HG02973 (cell line): ENCODE measurements around the gene RACGAP1.
"Not testable (repeated sequence)": the region's sequence is repeated elsewhere in the genome, so short reads cannot be mapped to it uniquely, and the experiment has no call there.

Source experiments
- ATAC-seq: cut with Tn5 transposase; IDR thresholded peaks from one replicate; pipeline ENCODE4 v1.9.1; 2021; ENCODE audit warnings: moderate library complexity; ENCODE audit not compliant: unreplicated experiment

Gene RACGAP1

DNA sequence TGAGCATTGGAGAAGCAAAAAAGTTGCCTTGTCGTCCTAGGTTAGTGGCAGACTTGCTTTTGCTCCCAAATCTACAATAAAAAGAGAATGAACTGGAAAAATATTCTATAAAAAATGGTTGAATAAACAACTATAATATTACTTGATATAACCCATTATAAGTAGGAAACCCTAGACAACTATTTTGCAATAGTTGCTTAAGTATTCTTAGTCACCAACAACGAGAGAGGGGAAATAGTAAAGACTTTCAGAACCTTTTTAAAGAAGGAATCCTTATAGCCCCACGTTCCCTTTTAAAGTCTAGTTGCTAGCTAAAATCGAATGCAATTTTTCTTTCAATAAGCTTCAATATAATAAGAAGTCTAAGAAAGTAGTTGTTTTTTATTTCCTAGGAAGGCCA lies 35.0 kb downstream of the RACGAP1 start:
- ATAC-seq = no peak

DNA sequence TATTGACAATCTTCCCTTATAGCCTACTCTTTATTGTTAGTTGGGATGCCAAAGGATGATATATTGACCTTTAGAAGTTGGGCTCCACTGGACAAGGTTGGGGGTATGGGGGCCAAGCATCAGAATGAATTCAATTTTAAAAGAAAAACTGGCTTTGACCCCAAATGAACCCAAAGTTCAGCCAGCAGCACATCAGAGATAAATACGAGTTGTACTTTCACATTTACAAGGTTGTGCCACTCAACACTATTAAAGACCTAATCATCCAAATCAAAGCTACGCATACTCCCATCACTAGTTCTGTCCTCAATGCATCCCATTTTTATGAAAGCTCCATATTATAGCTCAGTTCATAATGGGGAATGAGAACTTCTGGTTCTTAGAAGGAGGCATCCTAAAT lies 35.9 kb downstream of the RACGAP1 start:
- not testable (repeated sequence) for ATAC-seq

DNA sequence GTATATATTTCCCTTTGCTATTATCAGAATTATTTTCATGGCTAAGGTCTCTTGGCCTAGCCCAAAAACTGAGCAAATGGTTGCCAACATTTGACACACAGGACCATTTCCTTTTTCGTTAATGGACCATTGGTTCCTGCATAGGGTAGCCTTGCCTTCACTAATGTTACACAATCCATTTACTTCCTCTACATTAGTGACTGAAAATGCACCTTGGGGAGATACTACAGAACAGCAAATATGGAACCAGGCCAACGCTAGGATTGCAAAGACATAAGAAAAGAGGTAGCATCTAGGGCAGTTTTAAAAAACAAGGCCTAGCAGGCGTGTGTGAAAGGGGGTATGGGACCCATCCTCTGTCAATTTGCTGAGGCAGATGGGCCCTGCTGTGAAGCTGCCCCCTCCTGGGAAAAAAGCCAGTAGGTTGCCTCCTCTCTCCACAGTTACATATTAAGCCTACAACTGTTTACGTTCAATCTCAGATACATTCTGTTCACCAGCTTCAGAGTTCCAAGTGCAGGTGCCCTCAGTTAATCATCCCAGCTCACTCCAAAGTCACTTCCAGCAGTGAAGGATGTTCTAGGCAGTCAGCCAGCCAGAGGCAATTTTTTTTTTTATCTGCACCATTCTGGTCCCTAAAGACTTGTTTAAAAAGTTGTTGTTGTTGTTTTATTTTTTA lies 37.5 kb downstream of the RACGAP1 start:
- no peak for ATAC-seq

DNA sequence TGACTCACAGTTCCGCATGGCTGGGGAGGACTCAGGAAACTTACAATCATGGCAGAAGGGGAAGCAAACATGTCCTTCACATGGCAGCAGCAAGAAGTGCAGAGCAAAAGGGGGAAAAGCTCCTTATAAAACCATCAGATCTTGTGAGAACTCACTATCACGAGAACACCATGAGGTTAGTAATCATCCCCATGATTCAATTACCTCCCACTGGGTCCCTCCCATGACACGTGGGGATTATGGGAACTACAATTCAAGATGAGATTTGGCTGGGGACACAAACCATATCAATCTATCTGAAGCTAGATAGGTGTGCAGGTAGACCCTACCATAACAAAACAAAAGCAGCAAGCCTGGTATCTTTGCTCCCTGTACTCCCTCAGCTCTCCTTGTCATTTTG lies 38.8 kb downstream of the RACGAP1 start:
- not testable (repeated sequence) for ATAC-seq

DNA sequence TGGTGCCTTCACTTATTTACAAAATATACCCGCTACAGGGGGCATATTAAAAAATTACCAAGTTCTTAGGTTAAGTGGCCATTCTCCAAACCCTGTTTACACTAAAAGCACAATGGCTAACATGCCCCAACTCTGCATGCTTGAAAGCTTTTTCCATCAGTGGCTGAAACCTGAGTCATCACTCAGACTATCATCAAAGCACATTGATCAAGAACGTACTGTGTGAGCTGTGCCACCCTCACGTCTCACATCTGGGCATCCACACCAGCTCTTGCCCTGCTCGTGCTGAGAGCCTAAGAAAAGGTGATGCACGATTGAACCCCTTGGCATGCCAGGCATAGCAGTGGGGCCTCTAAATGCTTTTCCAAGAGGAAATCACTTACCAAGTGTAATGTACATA lies 39.3 kb downstream of the RACGAP1 start:
- no peak for ATAC-seq

DNA sequence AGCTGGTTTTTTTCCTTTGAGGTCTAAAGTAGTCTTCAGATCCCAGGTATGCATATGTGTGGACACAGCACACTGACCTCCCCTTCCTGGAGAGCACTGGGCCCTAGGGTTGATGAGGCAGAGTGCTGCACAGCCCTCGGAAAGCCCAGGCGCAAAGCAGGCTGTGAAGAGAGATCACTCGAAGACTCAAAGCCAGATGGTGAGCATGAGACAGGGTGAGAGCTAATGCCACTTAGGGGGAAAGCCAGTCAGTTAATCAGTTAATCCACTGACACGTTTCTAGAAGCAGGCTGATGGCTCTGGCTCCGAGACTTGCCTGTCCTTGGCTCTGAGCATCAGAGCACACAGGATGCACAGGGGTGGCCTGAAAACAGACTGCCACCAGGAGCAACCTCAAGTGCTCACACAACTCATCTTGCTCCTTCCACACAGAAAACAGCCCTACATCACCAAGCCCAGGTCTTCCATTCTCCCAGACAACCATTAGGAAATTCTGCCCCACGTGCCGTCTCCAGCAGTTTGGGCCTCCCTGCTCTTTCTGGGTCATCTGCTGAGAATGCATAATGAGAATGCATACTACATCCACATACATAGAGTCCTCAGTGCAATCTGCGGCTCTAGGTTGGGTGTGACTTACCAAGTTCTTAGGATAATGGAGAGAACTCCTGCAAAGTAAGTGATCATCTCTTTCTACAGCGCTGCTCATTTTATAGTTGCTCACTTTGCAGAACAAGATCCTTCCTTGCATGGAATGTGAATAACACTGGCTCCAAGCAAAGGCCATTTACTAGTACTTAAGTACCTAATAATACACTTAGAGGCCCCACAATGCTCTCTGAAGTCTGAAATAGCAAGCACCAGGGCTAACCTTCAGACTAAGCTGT lies 40.6 kb downstream of the RACGAP1 start:
- no peak for ATAC-seq

DNA sequence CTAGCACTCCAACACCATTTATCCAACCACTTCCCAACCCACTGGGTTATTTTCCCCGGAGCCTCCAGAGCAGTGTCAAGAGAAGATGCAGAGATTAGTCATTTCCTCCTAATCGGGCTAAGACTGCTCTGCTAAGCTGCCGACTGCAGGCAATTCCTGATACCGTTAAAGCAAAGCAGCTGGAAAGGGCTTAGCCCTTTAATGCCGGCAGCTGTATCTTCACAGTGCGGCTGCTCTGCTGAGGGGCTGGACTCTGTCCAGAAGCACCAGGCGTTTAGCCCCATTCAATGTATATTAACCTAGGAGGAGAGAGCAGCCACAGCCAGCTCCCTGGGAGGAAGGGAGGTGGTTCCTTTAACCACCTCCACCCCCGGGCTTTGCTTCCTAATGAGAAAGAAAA lies 41.4 kb downstream of the RACGAP1 start:
- ATAC-seq = no peak

DNA sequence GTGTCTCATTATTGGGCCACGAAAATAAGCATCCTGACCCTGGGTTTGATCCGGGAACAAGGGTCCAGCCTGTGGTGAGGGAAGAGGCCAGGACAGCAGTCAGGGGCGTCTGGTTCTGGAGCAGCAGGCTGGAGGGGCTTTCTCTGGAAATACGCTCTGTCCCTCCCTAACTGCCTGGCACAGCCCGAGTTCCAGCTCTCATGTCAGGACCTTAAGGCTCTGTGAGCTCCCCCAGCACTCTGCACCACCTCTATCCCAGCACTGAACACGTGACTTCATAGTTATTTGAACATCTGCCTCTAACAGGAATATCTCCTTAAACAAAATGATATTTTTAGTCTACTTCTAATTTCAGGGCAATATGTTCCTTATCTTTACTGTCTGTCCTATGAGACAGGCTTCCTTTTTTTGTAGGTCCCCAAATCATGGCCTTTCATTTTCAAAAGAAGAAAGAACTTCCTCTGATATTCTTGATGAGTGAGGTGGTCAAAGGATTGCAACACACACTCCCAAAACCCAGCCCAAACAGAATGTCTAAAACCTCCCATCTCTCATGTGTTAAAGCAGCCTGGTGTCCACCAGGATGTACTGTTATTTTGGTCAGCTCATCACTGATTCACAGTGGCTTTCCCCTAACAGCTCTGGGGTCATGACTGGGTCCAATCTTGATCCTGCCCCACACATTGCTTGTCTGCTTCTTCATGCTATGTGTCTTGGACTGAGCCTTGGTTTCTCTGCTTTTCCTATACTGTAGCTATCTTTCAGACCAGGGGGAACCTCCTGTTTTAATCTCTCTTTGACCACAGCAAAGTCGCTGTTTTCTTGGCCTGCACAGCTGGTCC lies 42.8 kb downstream of the RACGAP1 start:
- ATAC-seq = no peak

DNA sequence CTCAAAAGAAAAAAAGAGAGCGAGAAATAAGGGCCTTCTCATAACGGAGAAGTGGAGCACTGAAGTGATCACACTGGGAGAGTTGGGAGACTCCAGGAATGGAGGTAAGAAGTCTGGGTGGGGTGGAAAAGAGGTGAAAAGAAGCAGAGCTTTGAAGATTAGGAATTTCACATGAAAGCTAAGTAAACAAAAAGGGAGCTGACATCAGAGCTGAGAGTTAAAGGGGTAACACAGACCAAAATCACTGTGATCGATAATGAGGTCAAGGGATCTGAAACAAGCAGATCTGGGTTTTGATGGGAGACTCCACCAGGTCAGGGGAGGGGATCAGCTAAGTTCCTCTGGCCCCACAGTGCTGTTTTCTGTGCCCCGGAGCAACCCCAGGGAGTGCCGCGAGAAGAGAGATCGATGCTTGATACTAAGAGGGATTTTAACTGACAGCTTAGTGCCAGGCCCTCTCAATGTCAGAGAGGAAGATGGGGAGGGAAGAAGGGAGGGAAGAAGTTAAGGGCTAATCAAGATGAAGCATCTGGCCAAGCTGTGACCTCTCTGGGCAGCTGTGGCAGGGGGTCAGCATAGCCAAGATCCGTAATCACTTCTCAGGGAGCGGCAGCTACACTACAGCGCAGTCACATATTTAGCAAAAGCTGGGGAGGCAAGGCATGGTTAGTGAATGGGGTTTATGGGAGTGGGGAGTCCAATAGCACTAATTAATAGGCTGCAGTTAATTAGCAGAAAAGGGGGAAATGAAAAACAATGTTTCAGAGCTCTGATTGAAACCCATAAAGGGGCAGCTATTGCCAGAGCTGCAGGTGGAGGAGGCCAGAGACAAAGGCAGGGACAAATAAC lies 44.6 kb downstream of the RACGAP1 start:
- ATAC-seq = no peak

DNA sequence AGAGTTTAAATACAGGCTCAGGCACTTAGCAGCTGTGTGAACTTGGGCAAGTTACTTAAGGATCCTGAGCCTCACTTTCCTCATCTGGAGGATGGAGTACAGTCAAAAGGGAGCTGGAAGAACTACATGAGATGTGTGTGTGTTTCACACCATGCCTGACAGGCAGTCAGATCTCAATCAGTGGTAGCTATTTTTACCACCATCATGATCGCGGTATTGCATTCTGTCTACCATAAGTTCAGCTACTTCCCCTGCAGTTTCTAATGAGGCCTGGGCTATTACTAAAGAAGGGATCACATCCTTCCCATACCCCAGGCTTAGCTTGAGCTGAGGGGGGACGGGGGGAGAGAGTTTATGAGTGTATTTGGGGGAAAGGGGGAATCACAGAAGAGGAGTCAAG lies 45.5 kb downstream of the RACGAP1 start:
- ATAC-seq = no peak

DNA sequence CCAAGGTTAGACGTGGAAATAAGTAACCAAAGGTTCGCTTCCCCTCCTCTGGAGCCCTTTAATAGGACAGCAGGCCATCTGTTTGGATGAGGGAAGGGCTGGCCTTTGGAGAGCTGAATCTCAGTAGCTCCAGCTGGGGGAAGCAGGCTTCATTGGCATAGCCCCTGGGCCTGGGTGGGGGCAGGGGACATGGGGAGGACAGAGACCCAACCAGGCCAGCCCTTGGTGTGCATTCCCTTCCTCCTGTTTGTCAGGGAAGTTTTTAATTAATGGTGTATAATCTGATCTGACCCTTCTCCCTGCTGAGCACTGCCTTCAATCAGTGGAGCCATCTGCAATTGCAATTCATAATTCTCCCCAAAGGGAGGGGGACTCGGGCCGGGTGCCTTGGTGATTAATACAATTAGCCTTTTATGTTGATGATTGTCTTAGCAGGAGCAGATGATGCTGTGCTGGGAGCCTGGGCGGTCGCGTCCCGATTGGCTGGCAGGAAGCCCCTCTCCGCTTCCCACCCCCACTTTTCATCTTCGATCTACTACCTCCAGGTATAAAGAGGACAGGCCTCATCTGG lies 46.2 kb downstream of the RACGAP1 start:
- ATAC-seq = no peak

DNA sequence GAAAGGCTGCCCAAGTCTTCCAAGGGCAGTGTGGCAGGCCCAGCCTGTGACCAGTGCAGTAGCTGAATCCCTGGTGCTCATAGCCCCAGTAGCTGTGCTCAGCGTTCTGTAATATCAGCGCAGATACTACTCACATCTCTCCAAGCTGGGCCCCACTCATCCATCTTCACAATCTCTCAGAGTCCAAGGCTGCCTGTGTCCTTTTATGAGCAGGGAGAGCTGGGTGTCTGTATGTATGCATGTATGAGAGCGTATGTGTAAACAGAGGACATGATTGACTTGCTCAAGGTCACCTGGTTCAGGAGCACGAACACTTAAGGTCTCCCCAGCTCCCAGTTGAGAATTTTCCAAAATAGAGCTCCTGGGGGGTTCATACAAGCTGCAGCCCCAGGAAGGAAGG lies 47.2 kb downstream of the RACGAP1 start:
- ATAC-seq = no peak

DNA sequence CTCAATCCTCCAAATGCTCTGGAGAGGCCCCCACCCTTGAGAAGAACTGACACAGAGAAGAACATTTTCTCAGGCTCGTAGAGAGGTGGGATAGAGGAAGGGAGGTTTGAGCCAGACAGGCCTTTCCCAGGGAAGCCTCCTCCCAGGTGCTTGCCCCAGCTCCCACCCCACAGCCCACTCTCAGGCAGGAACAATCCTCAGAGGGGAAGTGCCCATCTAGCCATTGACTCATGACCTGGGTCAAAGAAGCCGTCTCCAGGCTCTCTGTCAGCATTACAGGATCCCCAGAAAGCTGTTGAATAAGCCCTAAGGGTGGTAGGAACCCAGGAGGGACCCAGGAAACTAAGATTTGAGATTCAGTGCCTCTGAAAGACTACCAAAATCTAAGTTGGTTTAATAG lies 48.7 kb downstream of the RACGAP1 start:
- ATAC-seq = no peak

DNA sequence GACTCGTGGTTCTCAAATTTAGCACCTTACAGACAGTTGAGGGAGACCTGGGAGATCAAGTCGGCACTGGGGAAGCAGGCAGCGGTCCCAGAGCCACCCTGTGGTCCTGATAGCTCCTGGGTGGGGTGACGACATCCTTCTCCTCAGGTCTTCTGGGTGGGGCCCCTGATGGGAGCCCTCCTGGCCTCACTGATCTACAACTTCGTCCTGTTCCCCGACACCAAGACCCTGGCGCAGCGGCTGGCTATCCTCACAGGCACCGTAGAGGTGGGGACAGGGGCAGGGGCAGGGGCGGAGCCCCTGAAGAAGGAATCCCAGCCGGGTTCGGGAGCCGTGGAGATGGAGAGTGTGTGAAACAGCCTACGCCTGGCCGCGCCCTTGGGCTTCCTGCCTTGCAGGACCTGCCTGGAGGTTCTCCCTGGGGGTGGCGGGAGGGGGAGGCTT lies 50.0 kb downstream of the RACGAP1 start:
- no peak for ATAC-seq

DNA sequence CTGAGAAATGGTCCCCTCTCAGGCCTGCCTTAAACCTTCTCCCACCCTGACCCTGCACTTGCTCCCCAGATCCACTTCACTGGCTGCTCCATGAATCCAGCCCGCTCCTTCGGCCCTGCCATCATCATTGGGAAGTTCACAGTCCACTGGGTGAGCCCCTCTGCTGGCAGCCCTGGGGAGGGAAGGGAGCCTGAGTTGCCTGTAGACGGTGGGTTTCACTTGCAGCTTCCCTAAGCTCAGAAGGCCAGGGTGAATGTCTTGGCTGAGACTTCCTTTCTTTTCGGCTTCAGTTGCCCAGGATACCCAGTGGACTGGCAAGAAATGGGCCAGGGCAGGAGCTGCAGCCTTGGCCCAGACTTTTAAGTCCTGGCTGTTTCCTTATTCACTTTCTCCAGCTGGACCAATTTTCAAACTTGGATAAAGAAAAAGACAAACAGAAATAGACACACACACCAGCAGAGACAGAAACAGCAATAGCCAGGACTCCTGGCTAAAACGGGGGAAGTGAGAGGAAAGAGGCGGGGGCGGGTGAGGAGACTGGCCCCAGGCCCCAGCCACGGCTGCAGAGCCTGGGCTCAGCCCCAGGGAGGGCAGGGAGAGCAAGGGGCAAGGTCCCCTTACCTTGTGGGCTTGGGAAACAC lies 50.5 kb downstream of the RACGAP1 start:
- ATAC-seq = no peak

DNA sequence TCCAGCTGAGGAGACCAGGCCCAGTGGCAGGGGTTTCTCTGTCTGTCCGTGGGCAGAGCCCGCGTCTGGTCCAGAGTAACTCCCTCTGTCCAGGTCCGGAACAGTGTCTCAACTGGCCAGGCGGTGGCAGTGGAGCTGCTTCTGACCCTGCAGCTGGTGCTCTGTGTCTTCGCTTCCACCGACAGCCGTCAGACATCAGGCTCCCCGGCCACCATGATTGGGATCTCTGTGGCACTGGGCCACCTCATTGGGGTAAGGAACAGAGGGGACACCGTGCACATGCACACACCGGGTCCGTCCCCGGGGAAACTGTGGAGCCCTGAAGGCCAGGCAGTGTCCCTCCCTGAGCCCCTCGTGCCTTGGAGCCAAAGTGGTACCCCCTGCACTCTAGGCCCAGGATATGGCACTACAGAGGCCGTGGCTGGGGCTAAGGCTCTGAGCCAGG lies 51.0 kb downstream of the RACGAP1 start:
- no peak for ATAC-seq

DNA sequence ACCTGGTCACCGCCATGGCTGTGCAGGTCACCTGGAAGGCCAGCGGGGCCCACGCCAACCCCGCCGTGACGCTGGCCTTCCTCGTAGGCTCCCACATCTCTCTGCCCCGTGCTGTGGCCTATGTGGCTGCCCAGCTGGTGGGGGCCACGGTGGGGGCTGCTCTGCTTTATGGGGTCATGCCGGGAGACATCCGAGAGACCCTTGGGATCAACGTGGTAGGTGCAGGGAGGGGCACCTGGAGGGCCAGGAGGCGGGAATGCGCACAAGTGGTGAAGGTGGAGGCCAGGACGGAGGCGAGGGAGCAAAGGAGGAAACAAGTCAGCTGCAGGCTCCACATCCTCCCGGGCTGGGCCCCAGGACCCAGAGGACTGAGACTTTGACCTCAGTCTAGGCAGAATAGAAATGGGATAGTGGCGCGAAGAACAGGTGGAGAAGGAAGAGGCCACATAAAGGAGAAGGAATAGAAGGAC lies 51.9 kb downstream of the RACGAP1 start:
- ATAC-seq = no peak

DNA sequence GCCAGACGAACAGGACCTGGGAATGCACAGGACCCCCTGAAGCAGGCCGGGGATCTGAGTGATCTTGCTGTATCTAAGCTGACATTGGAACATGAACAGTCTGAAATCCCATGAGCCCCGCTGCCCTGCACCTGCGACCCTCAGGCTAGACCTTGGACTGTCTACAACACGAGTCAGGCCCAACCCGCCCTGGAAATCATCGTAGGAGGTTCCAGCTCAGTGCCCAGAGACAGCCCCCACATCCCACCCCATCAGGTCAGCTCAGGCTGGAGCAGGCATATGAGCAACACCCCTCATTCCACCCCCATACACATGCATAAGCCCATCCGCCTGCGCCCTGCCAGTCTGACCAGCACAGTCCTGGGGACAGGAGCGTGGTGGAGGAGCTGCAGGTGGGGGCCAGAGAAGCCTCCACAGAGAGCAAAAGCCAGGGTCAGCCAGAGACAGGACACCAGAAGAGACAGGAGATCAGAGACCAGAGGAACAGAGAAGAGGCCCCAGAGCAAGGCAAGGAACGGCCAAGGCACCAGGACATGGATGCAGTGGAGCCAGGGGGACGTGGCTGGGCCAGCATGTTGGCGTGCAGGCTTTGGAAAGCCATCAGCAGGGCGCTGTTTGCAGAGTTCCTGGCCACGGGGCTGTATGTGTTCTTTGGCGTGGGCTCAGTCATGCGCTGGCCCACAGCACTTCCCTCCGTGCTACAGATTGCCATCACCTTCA lies 52.5 kb downstream of the RACGAP1 start, which contains the start of gene AQP6:
AQP6 (plus strand) TSS at position 307 of the 720 bp plus-strand sequence; CDS start at position 534, 227 bp downstream.
- no peak for ATAC-seq

DNA sequence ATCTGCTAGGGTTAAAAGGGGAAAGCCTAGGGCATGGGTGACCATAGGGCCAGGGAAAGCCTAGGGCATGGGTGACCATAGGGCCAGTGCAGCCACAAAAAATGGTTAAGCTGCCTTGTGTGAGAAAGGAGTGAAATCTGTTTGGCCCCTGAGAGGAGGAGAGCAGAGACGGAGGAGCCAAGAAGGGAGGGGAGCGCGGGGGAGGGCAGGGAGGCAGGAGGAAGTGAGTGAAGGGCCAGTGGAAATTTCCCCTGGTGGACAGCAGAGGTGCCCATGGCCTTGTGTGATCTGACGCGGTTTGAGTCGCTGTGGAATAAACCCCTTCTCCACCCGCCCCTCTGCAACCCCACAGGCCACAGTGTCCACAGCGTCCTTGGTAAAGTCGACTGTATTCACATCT lies 53.2 kb downstream of the RACGAP1 start:
- no peak for ATAC-seq
